ENCODE data around the gene THSD4.

The THSD4 gene

DNA sequence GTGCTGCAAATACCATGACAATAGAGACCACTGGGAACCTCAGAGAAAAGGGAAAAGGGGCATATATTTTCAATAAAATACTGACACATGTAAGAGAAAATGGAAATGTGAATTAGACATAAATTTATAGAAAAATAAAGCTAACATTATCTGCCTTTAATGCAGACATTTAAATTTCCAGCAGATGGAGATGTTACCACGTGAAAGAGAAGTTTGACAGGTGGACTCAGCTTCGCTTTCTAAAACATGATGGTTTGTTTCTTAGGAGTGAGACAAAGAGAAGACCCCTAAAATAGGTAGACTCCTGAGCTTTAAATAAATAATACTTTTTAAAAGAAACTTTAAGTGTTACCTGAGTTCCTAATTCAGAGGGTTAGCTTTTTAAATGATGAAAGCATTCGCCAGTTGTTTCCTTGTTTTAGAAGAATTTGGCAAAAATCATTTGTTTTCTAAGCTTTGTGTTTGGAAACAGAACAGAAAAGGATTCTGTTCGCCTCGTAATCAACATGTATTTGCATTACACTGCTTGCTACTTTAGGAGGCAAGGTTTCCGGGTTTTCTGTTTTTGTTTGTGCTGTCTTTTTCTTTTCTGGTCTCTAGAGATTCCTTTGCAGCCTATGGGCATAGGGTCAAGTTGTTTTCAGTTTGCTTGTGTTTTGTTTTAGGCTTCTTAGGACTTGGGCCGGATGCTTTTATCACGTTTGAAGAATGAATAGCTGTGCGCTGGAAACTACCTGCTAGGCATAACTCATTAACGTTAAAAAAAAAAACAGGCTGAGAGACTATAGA lies 271.4 kb downstream of the THSD4 start:
- no peak overlapping the region for H3K9ac ChIP-seq (ENCODE audit: low read length)
- no peak overlapping the region for H2AFZ ChIP-seq (ENCODE audit: low read length)
- no peak for TF ChIP-seq EZH2 (IDR thresholded peaks at IDR 0.05; ENCODE audit: borderline replicate concordance, low read length)
- TF ChIP-seq CTCF (IDR thresholded peaks at IDR 0.05; ENCODE audit: low read length) = peak; percentile 36
- H3K4me2 ChIP-seq (ENCODE audit: low read length) = no peak overlapping the region
- no peaks in the 10 kb centered on the region for H3K9me2 ChIP-seq (ENCODE audit: low read depth, low read length)
- no peaks in the 10 kb centered on the region for H4K20me1 ChIP-seq (ENCODE audit: insufficient read depth, low read length)
- no peaks in the 10 kb centered on the region for H3K9me3 ChIP-seq (ENCODE audit: low read length)
- no peaks in the 10 kb centered on the region for H3K4me1 ChIP-seq (ENCODE audit: insufficient read depth, low read length, severe bottlenecking)
- no peaks in the 10 kb centered on the region for H3F3A ChIP-seq (ENCODE audit: insufficient read depth, low read length)
- H3K4me3 ChIP-seq (ENCODE audit: low read depth, low read length, poor library complexity, severe bottlenecking) = no peak overlapping the region
- no peak overlapping the region for H3K27ac ChIP-seq (ENCODE audit: low read depth, low read length, poor library complexity, severe bottlenecking)
- no peaks in the 10 kb centered on the region for H3K79me2 ChIP-seq (ENCODE audit: insufficient read depth, low read length)
- no peaks in the 10 kb centered on the region for H3K36me3 ChIP-seq (ENCODE audit: insufficient read depth, low read length)
- 0 out of 2 replicates have a peak, but pooled peaks cover 4% of the 10 kb centered on the region for H3K27me3 ChIP-seq (ENCODE audit: insufficient read depth, low read length)

- H4K20me1 ChIP-seq (ENCODE audit: insufficient read depth, low read length) = no peaks in the 10 kb centered on the region
- H3K27ac ChIP-seq (ENCODE audit: low read depth, low read length, poor library complexity, severe bottlenecking) = no peak overlapping the region
- no peaks in the 10 kb centered on the region for H3K4me1 ChIP-seq (ENCODE audit: insufficient read depth, low read length, severe bottlenecking)
- no peak overlapping the region for H3K9ac ChIP-seq (ENCODE audit: low read length)
- no peaks in the 10 kb centered on the region for H3K9me2 ChIP-seq (ENCODE audit: low read depth, low read length)
- TF ChIP-seq EZH2 (IDR thresholded peaks at IDR 0.05; ENCODE audit: borderline replicate concordance, low read length) = no peak
- no peak for TF ChIP-seq CTCF (IDR thresholded peaks at IDR 0.05; ENCODE audit: low read length)
- no peaks in the 10 kb centered on the region for H3K9me3 ChIP-seq (ENCODE audit: low read length)
- no peaks in the 10 kb centered on the region for H3K79me2 ChIP-seq (ENCODE audit: insufficient read depth, low read length)
- H3K36me3 ChIP-seq (ENCODE audit: insufficient read depth, low read length) = no peaks in the 10 kb centered on the region
- H2AFZ ChIP-seq (ENCODE audit: low read length) = no peak overlapping the region
- H3F3A ChIP-seq (ENCODE audit: insufficient read depth, low read length) = no peaks in the 10 kb centered on the region
- 0 out of 2 replicates have a peak, but pooled peaks cover 4% of the 10 kb centered on the region for H3K27me3 ChIP-seq (ENCODE audit: insufficient read depth, low read length)
- no peak overlapping the region for H3K4me2 ChIP-seq (ENCODE audit: low read length)
- no peak overlapping the region for H3K4me3 ChIP-seq (ENCODE audit: low read depth, low read length, poor library complexity, severe bottlenecking)
These were observed 272.5 kb downstream of the THSD4 start for GRCh38 chr15:71387810-71388209.

DNA sequence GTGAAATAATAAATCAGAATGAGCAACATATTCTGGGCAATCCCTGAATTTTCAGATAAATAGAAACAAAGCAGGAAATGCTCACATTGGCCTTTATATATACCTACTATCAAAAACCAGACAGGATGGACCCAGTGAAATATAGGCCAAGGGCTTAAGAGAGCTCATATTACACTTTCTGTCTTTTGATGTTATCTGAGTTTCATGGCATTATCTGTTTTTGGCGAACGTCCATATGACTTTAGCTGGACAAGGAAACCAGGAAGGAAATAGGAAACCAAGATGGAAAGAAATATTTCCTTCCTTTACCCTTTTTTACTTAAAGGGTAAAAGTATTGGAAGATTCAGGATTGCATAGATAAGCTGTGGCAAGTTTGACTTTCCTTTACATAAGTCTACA lies 274.8 kb downstream of the THSD4 start:
- H3K4me1 ChIP-seq (ENCODE audit: insufficient read depth, low read length, severe bottlenecking) = no peaks in the 10 kb centered on the region
- H4K20me1 ChIP-seq (ENCODE audit: insufficient read depth, low read length) = no peaks in the 10 kb centered on the region
- 0 out of 2 replicates have a peak, but pooled peaks cover 4% of the 10 kb centered on the region for H3K27me3 ChIP-seq (ENCODE audit: insufficient read depth, low read length)
- H3K4me3 ChIP-seq (ENCODE audit: low read depth, low read length, poor library complexity, severe bottlenecking) = no peak overlapping the region
- H3F3A ChIP-seq (ENCODE audit: insufficient read depth, low read length) = no peaks in the 10 kb centered on the region
- no peak for TF ChIP-seq CTCF (IDR thresholded peaks at IDR 0.05; ENCODE audit: low read length)
- TF ChIP-seq EZH2 (IDR thresholded peaks at IDR 0.05; ENCODE audit: borderline replicate concordance, low read length) = no peak
- no peak overlapping the region for H2AFZ ChIP-seq (ENCODE audit: low read length)
- no peak overlapping the region for H3K9ac ChIP-seq (ENCODE audit: low read length)
- H3K9me2 ChIP-seq (ENCODE audit: low read depth, low read length) = no peaks in the 10 kb centered on the region
- no peak overlapping the region for H3K27ac ChIP-seq (ENCODE audit: low read depth, low read length, poor library complexity, severe bottlenecking)
- no peak overlapping the region for H3K4me2 ChIP-seq (ENCODE audit: low read length)
- H3K9me3 ChIP-seq (ENCODE audit: low read length) = no peaks in the 10 kb centered on the region
- no peaks in the 10 kb centered on the region for H3K79me2 ChIP-seq (ENCODE audit: insufficient read depth, low read length)
- no peaks in the 10 kb centered on the region for H3K36me3 ChIP-seq (ENCODE audit: insufficient read depth, low read length)
